Adipose tissue (tissue), 3 donors: ENCODE data around the gene HPSE2. TPM values are rescaled to one million over a fixed set of nuclear protein-coding genes. Genes with fewer than 3 reads are reported as not detected.

Experiments used
- H3K27ac ChIP-seq: one replicate; pipeline ENCODE4 v1.5.1; 2013; ENCODE audit warnings: low read depth, low read length
- WGBS, 3 donors: extraction: QIAGEN DNeasy Blood & Tissue Kit; methylation state at CpG; one replicate each; pipeline ENCODE4 v1.1.7; 2013; 5-methylcytosine and 5-hydroxymethylcytosine counted together
- polyA plus RNA-seq, 3 donors: library from polyadenylated mRNA; stranded (reverse); fragments of 200-250 nt; gene quantifications; one replicate each; pipeline ENCODE4 v1.2.3, GENCODE V29; 2013
- donor health status: healthy with polysubstance abuse.
- donor health status: Bipolar disorder and iron deficiency.
- donor health status: healthy.

HPSE2 gene
- polyA plus RNA-seq, 3 donors, result 0.06 to 2.4 (median 1.0) TPM

- H3K27ac ChIP-seq, result no peak overlapping the region
Observed at GRCh38 chr10:98666276-98666675, 569.4 kb downstream of the HPSE2 start.

- H3K27ac ChIP-seq, result no peak overlapping the region
- WGBS, 3 donors, result 39 to 45% (median 45%) methylated on average over 13 of the region's 13 CpGs
Observed at GRCh38 chr10:98664329-98665042, 571.2 kb downstream of the HPSE2 start.

GRCh38 chr10:98659951-98660350, 575.7 kb downstream of the HPSE2 start:
- no peak overlapping the region for H3K27ac ChIP-seq

- no peak overlapping the region for H3K27ac ChIP-seq
Observed at GRCh38 chr10:98655492-98655891, 580.2 kb downstream of the HPSE2 start.

- 50 to 64% (median 52%) methylated on average over 2 of the region's 2 CpGs for WGBS, 3 donors
- H3K27ac ChIP-seq, result no peak overlapping the region
Observed at GRCh38 chr10:98649170-98649569, 586.5 kb downstream of the HPSE2 start.

GRCh38 chr10:98646998-98647917, 588.4 kb downstream of the HPSE2 start:
- H3K27ac ChIP-seq, result no peak overlapping the region
- 30 to 42% (median 41%) methylated on average over 6 of the region's 6 CpGs for WGBS, 3 donors

- H3K27ac ChIP-seq, result no peak overlapping the region
- WGBS, 3 donors, result 78 to 93% (median 89%) methylated on average over 1 of the region's 1 CpG
Observed at GRCh38 chr10:98644466-98644865, 591.2 kb downstream of the HPSE2 start.

GRCh38 chr10:98642281-98642680, 593.4 kb downstream of the HPSE2 start:
- 89 to 91% (median 90%) methylated on average over 2 of the region's 2 CpGs for WGBS, 3 donors
- no peak overlapping the region for H3K27ac ChIP-seq

- WGBS, 3 donors, result 80 to 86% (median 85%) methylated on average over 5 of the region's 5 CpGs
- H3K27ac ChIP-seq, result no peak overlapping the region
Observed at GRCh38 chr10:98638920-98639319, 596.7 kb downstream of the HPSE2 start.

- H3K27ac ChIP-seq, result no peak overlapping the region
Observed at GRCh38 chr10:98636921-98637329, 598.7 kb downstream of the HPSE2 start.

- no peak overlapping the region for H3K27ac ChIP-seq
- WGBS, 3 donors, result 60 to 71% (median 65%) methylated on average over 7 of the region's 7 CpGs
Observed at GRCh38 chr10:98632456-98633150, 603.0 kb downstream of the HPSE2 start.

- WGBS, 3 donors, result 73 to 96% (median 75%) methylated on average over 1 of the region's 1 CpG
- H3K27ac ChIP-seq, result no peak overlapping the region
Observed at GRCh38 chr10:98628206-98628605, 607.4 kb downstream of the HPSE2 start.

GRCh38 chr10:98627711-98628110, 607.9 kb downstream of the HPSE2 start:
- 80 to 92% (median 81%) methylated on average over 1 of the region's 1 CpG for WGBS, 3 donors
- H3K27ac ChIP-seq, result no peak overlapping the region

GRCh38 chr10:98624963-98625362, 610.7 kb downstream of the HPSE2 start:
- no peak overlapping the region for H3K27ac ChIP-seq
- 43 to 59% (median 55%) methylated on average over 2 of the region's 2 CpGs for WGBS, 3 donors

GRCh38 chr10:98623176-98623575, 612.5 kb downstream of the HPSE2 start:
- WGBS, 3 donors, result 55 to 76% (median 65%) methylated on average over 3 of the region's 3 CpGs
- H3K27ac ChIP-seq, result no peak overlapping the region

- 65 to 80% (median 80%) methylated on average over 1 of the region's 1 CpG for WGBS, 3 donors
- H3K27ac ChIP-seq, result no peak overlapping the region
Observed at GRCh38 chr10:98621630-98622029, 614.0 kb downstream of the HPSE2 start.

GRCh38 chr10:98620503-98620902, 615.1 kb downstream of the HPSE2 start:
- WGBS, 3 donors, result 47 to 58% (median 50%) methylated on average over 2 of the region's 2 CpGs
- no peak overlapping the region for H3K27ac ChIP-seq

- no peak overlapping the region for H3K27ac ChIP-seq
- WGBS, 3 donors, result 37 to 80% (median 52%) methylated on average over 1 of the region's 1 CpG
Observed at GRCh38 chr10:98619446-98619845, 616.2 kb downstream of the HPSE2 start.

GRCh38 chr10:98617906-98618520, 617.6 kb downstream of the HPSE2 start:
- no peak overlapping the region for H3K27ac ChIP-seq
- 68 to 71% (median 71%) methylated on average over 6 of the region's 6 CpGs for WGBS, 3 donors
